Measurements from ENCODE around the gene LTO1. TPM values are rescaled to one million over a fixed set of nuclear protein-coding genes. Genes with fewer than 3 reads are reported as not detected.
A peak's percentile ranks its signal among the peaks of the same experiment; 100 is the strongest.

LTO1 gene
- polyA plus RNA-seq, 10 donors: 12.9 to 25.0 (median 16.6) TPM

DNA sequence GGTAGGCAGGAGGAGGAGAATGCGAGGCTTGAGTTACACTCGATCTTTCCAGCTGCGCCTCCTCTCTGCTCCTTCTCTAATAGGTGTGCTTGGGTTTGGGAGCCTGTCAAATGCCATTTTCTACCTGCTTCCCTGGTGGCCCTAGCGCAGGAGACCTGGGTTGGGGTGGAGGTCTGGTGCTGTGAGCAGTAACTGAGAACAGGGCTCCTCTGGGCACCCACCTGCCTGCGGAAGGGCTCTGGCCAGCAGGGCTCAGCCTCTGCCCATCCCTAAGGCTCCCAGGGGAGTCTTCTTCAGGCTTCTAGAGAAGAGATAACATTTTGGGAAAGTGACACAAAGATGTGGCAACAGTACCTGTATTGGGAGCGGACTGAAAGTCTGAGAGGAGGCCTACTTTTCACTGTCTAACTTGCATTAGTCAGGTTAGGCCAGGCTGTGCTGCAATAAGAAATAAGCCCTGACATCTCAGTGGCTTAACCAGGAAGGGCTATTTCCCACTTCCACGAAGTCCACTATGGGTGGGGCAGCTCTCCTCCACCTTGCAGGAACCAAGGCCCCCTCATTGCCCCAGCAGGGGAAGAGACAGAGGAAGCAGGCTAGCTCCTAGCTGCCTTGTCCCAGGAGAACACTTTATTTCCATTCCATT, 7.7 kb upstream of the LTO1 start:
- DNase-seq: no peak

DNA sequence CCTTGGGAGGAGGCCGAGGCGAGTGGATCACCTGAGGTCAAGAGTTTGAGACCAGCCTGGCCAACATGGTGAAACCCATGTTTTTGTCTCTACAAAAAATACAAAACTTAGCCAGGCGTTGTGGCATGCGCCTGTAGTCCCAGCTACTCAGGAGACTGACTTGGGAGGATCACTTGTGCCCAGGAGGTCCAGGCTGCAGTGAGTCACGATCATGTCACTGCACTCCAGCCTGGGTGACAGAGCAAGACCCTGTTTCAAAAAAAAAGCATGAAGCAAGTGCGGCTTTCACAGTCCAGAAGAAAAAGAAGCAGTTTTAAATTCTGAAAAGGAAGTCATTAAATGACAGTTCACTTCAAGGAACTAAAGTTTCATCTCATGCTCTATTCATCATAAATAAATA, 7.1 kb upstream of the LTO1 start:
- no peak for DNase-seq

DNA sequence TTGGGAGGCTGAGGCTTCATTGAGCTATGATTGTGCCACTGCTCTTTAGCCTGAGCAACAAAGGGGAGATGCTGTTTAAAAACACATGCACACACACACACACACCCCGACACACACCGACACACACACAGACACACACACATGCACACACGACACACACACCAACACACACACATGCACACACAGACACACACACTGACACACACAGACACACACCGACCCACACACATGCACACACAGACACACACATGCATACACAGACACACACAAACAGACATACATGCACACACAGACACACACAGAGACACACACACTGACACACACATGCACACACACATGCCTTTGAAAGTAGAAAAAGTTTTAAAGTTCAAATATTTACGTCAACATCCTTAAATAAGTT, 5.5 kb upstream of the LTO1 start:
- no peak for DNase-seq

DNA sequence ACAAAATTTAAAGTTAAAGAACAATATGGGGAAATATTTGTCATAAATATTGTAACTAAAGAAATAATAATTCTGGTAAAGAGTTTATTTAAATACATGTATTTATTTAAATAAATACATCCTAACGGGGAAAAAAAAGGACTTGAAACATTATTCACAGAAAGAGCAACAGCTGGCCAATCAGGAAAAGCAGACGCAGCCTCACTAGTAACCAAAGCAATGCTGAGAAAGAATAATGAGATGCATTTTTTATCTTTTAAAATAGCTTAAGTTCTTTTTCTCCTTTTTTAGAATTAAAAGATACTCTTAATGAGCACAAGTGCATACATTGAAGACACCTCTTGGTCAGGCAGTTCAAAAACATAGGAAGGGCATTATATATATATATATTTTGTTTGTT, 2.6 kb upstream of the LTO1 start:
- no peak for DNase-seq

DNA sequence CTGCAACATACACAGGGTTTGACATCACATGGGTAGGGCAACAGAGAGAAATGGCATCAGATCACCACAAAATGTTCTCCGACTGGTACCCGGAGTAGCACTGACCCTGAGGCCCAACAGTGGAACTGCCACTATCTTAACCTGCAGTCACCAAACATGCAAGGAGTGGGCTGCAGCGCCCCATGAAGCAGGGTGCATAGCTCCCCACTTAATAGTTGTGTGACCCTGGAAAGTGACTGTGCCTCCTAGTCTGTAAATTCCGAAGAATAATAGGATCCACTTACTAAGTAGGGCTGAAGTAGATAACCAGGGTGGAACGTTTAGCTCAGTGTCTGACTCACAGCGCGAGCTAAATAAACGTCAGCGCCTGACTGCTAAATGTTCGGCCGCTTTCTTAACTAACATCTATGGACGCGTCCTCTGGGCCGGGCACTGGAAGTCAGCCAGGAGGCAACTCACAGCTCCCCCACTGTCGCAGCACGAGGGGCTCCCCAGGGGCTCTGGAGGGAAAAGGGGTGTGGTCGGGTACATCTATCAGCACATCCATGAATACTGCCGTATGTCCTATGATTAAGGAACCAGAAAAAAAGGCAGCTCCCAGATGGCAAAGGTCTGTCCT, 777 bp downstream of the LTO1 start:
- DNase-seq: peak in 1 of 3 donors; percentile 17

DNA sequence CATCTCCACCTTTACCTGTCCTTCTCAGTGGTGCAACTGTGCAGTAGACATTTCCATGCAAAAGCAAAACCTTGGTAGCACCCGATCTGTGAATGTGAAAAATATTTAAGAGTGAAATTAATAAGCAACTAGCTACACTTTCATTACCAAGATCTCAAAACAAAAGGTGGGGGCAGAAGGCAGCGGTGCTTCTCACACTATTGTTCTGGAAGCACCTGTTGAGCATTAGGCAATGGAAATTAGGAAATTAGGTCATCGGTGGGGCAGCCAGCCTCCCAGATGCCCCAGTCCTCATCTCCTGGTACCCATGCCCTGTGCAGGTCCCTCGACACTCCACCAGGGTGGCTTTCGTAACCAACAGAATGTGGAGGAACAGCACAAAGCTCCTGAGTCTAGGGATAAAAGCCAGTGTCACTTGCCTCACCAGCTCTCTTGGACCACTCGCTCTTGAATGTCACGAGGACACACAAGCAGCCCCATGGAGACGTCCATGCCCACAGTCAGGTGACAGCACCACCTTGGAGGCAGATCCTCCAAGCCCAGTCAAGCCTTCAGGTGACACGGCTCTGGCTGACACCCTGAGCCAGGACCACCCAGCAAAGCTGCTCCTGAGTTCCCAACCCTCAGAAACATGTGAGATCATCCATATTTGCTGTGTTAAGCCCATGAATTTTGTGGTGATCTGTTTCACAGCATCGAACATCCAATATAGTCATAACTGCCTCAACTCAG, 3.3 kb downstream of the LTO1 start:
- DNase-seq: no peak

DNA sequence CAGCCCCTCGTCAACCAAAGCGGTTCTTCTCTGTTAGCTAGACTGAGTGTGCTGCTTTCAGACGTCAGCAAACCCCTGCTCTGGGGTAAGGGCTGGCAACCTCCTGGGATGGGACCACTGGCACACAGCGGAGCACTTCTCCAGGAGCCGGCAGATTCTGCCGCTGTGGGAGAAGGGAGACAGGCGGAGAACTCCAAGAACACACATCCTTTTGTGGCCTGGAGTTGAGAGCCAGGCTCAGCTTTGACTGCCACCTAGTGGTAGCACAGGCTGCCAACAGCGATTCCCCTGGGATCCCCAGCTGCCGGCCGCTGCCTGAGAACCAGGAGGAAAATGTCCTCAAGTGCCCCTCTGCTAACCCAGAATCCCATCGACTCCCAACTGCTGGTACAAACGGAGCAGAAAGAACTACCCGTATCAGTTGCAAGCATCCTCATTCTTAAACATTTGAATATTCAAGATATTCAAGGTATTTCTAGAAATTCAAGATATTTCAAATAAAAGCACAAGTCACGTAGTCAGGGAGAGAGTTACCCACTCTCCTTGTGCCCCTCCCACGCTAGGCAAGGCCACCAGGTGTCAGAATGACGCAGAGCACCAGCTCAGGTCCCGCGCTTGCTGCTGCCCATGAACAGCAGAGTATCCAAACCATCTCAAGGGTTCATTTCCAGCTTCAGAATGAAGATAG, 4.9 kb downstream of the LTO1 start:
- peak; percentile 74 to 93 (median 90) for DNase-seq

DNA sequence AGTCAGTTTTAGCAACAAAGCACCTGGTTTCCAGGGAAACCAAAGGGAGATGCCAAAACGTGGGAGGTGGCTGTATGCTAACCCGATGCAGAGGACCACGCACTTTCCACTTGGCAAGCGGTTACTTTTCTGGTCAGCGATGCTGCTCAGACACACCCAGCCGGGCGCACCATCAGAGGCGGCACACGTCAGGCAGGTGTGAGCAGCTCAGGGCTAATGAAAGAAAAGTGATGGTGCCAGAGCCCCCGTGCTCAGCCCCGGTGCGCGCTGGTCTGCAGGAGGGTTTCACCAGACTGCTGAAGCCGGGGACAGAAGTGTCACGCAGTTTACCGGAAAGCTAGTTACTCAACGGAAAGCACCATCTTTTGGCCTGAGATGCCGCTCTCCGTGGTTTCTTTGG, 5.7 kb downstream of the LTO1 start:
- no peak for DNase-seq

DNA sequence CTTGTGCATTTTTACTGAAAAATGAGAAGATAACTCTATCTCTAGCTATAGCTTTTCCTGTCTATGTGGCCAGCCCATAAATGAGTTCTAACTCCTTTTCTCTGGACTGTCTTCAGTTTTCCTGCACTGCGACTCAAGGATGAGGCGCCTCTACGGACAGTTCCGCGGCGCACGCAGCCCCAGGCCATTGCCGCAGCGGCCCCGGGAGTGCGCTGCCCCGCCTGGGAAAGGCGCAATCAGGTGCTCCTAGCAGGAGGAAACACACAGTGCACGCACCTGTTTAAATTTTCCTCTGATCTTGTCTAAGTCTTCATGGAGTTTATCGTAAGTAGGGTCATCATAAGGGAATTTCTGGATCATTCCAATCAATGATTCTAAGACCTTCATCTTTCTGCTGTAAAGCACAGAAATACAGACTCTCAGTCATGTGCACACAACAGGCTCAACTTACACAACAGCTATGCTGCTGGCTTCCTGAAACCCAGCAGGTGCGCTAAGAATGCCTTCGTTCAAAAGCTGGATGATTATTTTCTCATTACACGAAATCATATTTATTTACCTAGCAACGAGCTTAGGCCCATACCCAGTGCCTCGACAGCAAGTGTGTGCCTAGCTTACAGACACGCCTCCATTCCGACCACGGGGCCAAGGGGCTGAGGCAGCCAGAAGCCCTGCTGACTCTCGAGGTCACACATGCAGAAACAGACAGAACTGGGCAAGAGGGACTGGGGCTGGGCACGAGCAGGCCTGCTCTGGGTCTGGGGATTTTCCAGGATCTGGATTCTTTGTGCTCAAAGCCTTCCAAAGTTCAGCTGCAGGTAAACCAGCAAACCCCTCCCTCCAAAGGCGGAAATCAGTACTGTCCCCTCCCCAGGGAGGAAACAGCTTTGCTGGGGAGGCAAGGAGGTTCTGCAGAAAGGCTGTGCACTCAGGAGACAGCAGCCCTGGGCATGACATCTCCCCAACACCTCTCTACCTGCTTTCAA, 7.2 kb downstream of the LTO1 start:
- no peak for DNase-seq

DNA sequence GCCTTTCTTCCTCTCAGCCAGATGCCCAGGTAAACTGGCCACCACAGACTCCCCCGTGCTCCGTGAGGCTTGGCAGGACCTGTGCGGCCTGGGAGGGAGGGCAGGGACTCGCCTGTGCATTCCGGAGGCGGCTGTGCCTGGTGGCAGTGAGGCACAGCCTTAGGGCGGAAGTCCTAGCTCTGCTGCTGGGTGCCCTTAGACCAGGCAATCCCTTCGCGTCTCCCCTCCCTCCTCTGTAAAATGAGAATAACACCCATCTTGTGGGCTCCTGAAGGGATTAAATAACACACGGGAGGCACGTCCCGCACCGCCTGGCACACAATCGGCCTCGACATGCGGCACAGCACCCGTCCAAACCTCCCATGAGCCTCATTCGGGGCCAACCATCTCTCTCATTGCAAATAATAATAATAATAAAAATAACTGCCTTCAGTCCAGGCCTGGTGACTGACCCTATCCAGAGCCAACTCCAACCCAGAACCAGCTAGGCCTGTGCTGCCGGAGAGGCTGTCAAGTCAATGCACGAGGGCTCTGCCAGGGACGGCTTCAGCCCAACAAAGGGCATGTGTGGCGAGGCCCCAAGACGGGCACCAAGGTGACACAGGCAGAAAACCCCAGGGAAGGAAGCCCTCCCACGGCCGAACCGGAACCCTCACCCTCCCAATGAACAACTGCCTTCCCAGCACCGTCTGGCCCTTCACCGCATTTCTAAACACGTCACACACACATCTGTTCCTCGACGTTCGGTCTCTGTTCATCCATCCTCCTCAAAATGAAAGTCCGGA, 8.2 kb downstream of the LTO1 start:
- no peak for DNase-seq

DNA sequence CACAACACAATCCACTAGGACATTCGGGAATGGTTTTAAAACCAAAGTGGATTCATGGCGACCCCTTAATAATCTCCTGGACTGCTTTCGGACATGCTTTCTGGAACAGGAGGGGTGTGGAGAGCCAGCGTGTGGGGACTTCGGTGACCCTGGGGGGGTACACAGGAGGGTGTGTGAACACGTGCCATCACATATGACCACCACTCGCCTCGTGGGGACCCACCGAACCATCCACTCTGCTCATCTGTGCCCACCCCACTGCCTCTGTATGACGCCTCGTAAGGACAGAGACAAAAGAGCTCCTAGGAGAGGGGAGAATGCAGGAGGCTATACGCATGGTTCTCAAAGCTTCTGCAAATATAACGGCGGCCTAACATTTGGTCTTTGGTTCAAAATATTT, 8.9 kb downstream of the LTO1 start:
- DNase-seq: no peak

DNA sequence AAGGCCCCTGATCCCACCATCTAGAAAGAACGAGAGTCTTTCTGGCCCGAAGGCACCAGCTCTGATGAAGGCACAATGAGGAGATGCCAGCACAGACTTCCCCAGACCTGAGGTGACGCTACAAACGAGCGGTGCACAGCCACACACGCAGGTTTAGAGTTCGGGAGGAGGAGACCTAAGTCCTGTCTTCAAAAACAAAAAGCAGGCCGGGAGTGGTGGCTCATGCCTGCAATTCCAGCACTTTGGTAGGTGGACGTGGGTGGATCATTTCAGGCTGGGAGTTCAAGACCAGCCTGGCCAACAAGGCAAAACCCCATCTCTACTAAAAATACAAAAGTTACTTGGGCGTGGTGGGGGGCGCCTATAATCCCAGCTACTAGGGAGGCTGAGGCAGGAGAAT, 9.5 kb downstream of the LTO1 start:
- no peak for DNase-seq

DNA sequence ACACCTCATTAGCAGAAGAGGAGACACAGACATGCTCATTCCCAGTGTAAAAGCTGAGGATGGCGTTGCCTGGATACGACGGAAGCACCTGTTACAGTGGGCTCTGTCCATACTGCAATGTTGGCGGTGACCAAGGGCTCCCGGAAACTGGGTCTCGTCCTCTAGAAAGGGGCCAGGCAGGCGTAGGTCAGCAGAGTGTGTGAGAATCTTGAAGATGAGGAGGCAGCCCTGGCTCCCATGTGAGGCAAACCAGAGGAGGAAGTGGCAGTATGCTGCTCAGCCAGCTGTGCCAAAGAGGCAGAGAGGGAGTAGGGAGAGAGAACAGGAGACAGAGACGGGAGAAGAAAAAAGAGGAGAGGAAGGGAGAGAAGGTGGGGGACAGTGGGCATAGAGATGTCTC, 10.3 kb downstream of the LTO1 start:
- no peak for DNase-seq

DNA sequence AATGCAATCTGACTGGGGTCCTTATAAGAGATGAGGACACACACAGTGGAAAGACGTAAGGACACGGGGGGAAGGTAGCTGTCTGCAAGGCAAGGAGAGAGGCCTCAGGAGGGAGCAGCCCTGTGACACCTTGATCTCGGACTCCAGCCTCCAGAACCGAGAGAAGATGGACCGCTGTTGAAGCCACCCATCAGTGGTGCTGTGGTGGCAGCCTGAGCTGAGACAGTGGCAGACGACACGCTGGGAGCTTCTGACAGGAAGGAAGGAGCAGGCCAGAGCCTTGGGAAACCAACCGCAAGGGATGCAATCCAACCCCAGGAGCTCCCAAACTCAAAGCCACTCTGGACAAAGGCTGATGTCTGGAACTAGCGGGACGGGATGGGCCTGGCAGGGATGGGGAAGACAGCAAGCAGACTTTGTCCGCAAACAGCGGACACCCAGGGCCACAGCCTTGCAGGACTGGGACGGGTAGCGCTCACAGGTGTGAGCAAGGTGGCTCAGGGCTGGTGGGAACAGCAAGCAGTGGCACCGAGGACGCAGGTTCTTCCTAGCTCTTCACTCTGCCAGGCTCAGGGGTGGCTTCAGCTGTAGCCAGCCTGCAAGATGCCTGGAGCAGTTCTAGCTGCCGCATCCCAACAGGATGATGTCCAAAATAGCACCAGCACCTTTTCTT, 10.9 kb downstream of the LTO1 start:
- DNase-seq: no peak

DNA sequence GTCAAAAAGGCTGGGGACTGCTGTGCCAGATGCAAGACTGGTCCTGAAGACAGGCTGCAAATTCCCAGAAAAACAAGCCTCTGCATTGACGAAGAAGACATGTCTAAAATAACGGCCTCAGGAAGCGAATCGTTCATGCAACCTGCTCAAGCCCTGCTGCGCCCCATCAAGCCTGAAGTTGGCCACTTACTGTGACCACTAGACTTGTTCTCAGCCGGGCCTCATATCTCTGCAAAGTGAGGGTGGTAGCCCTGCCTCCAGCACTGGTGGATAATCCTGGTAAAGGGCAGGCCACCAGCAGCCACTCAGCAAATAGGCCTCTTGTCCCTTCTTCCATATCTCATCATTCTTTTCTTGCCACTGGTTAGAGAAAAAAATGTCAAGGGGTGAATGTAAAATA, 11.8 kb downstream of the LTO1 start:
- DNase-seq: no peak

DNA sequence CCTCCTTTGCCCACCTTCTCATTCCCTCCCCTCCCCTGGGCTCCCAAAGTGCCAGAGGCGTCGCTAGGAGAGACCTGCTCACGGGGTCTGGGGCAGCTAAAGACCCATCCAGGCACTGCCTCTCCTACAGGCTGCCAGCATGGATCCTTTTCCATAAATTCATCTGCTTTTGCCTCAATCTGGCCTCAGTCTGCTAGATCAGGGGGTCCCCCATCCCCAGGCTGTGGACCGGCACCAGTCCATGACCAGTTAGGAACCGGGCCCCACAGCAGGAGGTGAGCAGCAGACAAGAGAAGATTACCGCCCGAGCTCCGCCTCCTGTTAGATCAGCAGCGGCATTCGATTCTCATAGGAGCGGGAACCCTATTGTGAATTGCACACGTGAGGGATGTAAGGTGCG, 12.3 kb downstream of the LTO1 start:
- DNase-seq: no peak

DNA sequence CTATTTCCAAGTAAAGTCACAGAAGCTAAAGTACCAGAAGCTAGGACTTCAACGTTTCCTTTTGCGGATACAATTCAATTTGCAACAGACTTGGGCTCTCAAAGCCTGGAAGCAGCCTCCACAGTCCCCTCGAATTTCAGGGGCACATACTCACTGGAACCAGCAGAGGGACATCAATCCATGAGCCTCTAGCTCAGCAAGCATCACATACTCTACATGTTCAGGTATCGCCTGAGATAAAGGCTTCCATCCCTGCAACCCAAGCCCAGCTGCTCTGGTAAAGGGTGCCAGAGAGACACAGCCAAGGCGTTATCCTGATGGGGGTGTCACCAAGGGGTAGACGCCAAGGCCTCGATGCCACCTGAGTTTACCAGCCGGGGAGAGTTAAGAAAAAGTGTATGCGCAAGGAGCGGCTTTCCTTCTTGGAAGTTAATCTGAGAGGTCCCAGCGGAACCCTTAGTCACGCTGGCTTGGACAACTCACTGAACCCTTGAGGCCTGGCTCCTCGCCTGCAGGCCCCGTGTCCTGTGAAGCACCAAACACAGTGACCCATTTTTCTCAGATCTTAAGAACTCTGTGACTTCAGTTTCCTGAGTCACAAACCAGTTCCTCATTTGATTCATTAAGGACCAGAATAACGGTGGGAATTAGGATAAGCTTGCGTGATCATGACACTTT, 13.0 kb downstream of the LTO1 start:
- no peak for DNase-seq

DNA sequence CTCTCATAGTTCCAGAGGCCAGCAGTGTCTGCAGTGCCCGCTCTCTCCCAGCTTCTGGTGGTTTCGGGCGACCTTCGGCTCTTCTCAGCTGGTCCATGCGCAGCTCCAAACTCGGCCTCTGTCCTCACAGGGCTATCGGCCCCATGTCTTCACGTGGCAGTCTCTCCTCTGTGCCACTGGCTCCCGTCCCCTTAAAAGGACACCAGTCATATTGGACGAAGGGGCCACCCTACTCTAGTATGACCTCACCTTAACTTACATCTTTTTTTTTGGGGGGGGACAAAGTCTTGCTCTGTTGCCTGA, 13.8 kb downstream of the LTO1 start:
- no peak for DNase-seq

DNA sequence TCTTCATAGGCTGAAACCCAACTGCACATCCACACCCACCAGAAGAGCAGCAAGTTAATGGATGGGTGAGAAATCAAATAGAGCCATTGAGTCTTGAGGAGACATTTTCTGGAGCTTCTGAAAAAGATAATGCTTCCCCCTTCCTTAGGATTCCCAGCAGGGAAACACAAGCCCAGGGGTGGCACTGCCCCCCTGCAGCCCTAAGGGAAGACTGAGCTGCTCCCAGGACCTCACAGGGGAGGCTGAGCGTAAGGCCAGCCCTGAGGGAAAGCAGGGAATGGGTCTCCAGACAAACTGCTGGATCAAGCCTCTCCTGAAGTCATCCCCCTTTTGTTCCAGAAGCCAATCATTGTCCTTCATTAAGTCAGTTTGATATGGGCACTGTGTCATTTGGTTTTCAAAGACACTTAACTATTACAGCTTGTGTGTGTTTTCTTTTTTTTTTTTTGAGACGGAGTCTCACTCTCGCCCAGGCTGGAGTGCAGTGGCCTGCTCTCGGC, 15.1 kb downstream of the LTO1 start:
- no peak for DNase-seq

DNA sequence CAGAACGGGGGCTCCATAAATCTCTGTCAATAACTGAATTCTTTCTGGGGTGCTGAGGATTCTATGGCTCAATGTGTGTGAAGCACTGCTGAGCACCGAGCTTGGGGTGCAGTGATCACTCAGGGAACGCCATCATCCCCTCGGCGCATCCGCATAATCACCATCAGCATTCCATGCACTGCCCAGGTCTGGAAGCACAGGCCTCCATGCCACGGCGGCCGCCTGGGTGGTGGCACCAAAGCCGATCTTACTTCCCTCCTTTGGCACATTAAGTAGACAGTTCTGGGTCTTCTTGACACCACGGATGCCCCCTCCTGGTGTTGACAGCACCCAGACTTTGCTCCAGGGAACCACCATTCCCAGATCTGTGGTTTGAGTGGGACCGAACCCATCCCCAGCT, 15.6 kb downstream of the LTO1 start:
- DNase-seq: no peak

Data from muscle of back (tissue), 11 donors.